Measurements from ENCODE around the gene APOA1. TPM values are rescaled to one million over a fixed set of nuclear protein-coding genes. Genes with fewer than 3 reads are reported as not detected.

The APOA1 gene
- total and polyA plus RNA-seq, 2 of the 4 experiments (the other 2 are of a cell fraction): 0.18 to 0.89 TPM

DNA sequence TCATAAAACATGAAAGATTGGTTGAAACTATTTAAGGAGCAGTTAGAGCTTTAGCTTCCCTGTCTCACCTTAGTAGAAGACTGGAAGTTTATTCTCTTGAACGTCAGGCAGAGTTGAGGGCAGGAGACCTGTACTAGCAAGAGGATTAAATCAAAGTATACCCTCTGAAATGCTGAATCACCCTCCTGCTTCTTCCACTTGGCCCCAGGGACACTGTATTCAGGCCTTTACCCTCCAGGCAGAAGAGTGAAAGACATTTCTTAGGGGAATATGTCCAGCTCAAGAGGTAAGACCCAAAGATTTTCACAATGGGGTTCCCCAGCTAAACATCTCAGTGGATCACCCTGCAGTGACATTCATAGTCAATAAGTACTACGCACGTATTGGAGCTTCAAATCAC lies 26.2 kb downstream of the APOA1 start:
- no peak overlapping the region for H2BK20ac ChIP-seq (ENCODE audit: low read depth, low read length)
- H2AK9ac ChIP-seq (replicated peaks; ENCODE audit: low read depth, low read length, poor library complexity): no peak overlapping the region
- H3K27ac ChIP-seq (ENCODE audit: insufficient read depth, low read length): no peak overlapping the region
- no peaks in the 10 kb centered on the region for H4K20me1 ChIP-seq (ENCODE audit: insufficient read depth, low read length)
- no peak overlapping the region for H2BK5ac ChIP-seq (ENCODE audit: low read depth, low read length, poor library complexity, severe bottlenecking)
- no peak overlapping the region for H3K4me2 ChIP-seq (ENCODE audit: low read depth, low read length)
- dilution Hi-C loops (cut with HindIII; ENCODE audit: low sequenced_read_pairs, unreplicated experiment): no loop called here
- no peak overlapping the region for H3K4me3 ChIP-seq (ENCODE audit: insufficient read depth, low read depth, low read length)
- H3K9me1 ChIP-seq (ENCODE audit: insufficient read depth, low read length): no peaks in the 10 kb centered on the region
- H4K91ac ChIP-seq (ENCODE audit: insufficient read depth, low read depth, low read length): no peak overlapping the region
- no peak overlapping the region for H3K14ac ChIP-seq (replicated peaks; ENCODE audit: low read depth, low read length)
- H2AFZ ChIP-seq (replicated peaks; ENCODE audit: low read length, poor library complexity): no peak overlapping the region
- no peaks in the 10 kb centered on the region for H3K36me3 ChIP-seq (ENCODE audit: control insufficient read depth, insufficient read depth, low read length)
- no peaks in the 10 kb centered on the region for H3K79me1 ChIP-seq (ENCODE audit: low read depth in 1 of 2, low read length in 2 of 2)
- CTCF ChIA-PET: no interaction called here
- H3K9me3 ChIP-seq (ENCODE audit: control insufficient read depth, insufficient read depth, low read length): peaks cover 3% of the 10 kb centered on the region
- H3K4me1 ChIP-seq (ENCODE audit: control insufficient read depth, insufficient read depth, low read length): peaks cover 3% of the 10 kb centered on the region; the same call in 1 of the 2 replicates
- WGBS, 2 experiments (ENCODE audit: extremely low coverage in 2 of 2, insufficient read length in 1 of 2): no CpG with 5 or more reads among the region's 3 CpGs
- no peak overlapping the region for H3K4ac ChIP-seq (ENCODE audit: low read depth, low read length)
- H3K18ac ChIP-seq (ENCODE audit: low read depth, low read length): no peak overlapping the region
- H4K5ac ChIP-seq (ENCODE audit: low read depth, low read length): no peak overlapping the region
- ATAC-seq (ENCODE audit: low read depth) (no peak), DNase-seq (no peak)
- no peak overlapping the region for H4K8ac ChIP-seq (ENCODE audit: low read depth in 2 of 2, low read length in 2 of 2)
- BruUV-seq (replicated peaks): no TSS peak
- H3K23ac ChIP-seq (ENCODE audit: low read depth, low read length): no peak overlapping the region
- no peak overlapping the region for H3K9ac ChIP-seq (ENCODE audit: low read depth, low read length)
- intact Hi-C loops (cut with micrococcal nuclease): no loop called here
- TF ChIP-seq, protein P1, sequence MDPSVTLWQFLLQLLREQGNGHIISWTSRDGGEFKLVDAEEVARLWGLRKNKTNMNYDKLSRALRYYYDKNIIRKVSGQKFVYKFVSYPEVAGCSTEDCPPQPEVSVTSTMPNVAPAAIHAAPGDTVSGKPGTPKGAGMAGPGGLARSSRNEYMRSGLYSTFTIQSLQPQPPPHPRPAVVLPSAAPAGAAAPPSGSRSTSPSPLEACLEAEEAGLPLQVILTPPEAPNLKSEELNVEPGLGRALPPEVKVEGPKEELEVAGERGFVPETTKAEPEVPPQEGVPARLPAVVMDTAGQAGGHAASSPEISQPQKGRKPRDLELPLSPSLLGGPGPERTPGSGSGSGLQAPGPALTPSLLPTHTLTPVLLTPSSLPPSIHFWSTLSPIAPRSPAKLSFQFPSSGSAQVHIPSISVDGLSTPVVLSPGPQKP (IDR thresholded peaks at IDR 0.05; ENCODE audit: borderline replicate concordance, low read depth, low read length): no peak
- no peak for TF ChIP-seq CTCF (conservative IDR thresholded peaks at IDR 0.05; ENCODE audit: low read depth, low read length)
- TF ChIP-seq POLR2A (IDR thresholded peaks at IDR 0.05; ENCODE audit: low read depth, low read length): no peak
- TF ChIP-seq, protein P2, sequence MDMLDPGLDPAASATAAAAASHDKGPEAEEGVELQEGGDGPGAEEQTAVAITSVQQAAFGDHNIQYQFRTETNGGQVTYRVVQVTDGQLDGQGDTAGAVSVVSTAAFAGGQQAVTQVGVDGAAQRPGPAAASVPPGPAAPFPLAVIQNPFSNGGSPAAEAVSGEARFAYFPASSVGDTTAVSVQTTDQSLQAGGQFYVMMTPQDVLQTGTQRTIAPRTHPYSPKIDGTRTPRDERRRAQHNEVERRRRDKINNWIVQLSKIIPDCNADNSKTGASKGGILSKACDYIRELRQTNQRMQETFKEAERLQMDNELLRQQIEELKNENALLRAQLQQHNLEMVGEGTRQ (IDR thresholded peaks at IDR 0.05; ENCODE audit: low read depth, low read length): no peak
- TF ChIP-seq MAZ (IDR thresholded peaks at IDR 0.05; ENCODE audit: borderline replicate concordance, low read depth, low read length): no peak
- no peak for TF ChIP-seq NFE2L2 (IDR thresholded peaks at IDR 0.05; ENCODE audit: low read depth, low read length)
- no peak for TF ChIP-seq FOS (IDR thresholded peaks at IDR 0.05; ENCODE audit: low read depth, low read length)
- TF ChIP-seq MAFK (IDR thresholded peaks at IDR 0.05; ENCODE audit: low read depth, low read length): no peak
- no peak for TF ChIP-seq RCOR1 (IDR thresholded peaks at IDR 0.05; ENCODE audit: insufficient replicate concordance, low read length)
- no peak overlapping the region for H2AK5ac ChIP-seq (ENCODE audit: low read depth, low read length)
- POLR2A ChIA-PET (ENCODE audit: unreplicated experiment): no interaction called here
- H2BK120ac ChIP-seq (ENCODE audit: low read depth, low read length): no peak overlapping the region
- in situ Hi-C loops (cut with MboI; ENCODE audit: low sequenced_read_pairs): no loop called here
- peaks cover 4% of the 10 kb centered on the region; the same call in 1 of the 2 replicates for H3K27me3 ChIP-seq (ENCODE audit: control insufficient read depth, insufficient read depth, low read length)
- no peak overlapping the region for H2BK15ac ChIP-seq (ENCODE audit: low read depth, low read length)
- no peak overlapping the region for H3K56ac ChIP-seq (ENCODE audit: extremely low read depth, insufficient read depth, low read length)

Data from IMR-90 (cell line).